ENCODE measurements around the gene TRPC6. TPM values are rescaled to one million over a fixed set of nuclear protein-coding genes. Genes with fewer than 3 reads are reported as not detected.

TRPC6 gene
- total RNA-seq, 6 donors from 2014 or later, result 10.5 to 62.9 (median 18.0) TPM

- Histone ChIP-seq H3K4me3 (no peak overlapping the region), H3K9me3 (peaks cover 0 to under 1% (median 0%) of the 10 kb centered on the region in 4 donors), H3K27me3 (no peaks in the 10 kb centered on the region), H3K36me3 (no peaks in the 10 kb centered on the region), H3K4me1 (no peaks in the 10 kb centered on the region), H3K27ac (no peak overlapping the region)
- DNase-seq (no peak), ATAC-seq (ENCODE audit: low FRiP score in 2 of 2) (peak in 1 of 2 donors; percentile 39)
- TF ChIP-seq POLR2AphosphoS5 (IDR thresholded peaks at IDR 0.05) (no peak), CTCF (IDR thresholded peaks at IDR 0.05) (peak in 2 of 6 experiments; percentile 12 to 17)
- WGBS, 2 donors, result 100% methylated on average over 1 of the region's 1 CpG; no CpG with 5 or more reads in 1 of the 2 donors
Observed at GRCh38 chr11:101428918-101429317, 154.9 kb downstream of the TRPC6 start.

GRCh38 chr11:101407324-101407723 lies 176.5 kb downstream of the TRPC6 start:
- Histone ChIP-seq H3K9me3 (no peaks in the 10 kb centered on the region), H3K36me3 (no peaks in the 10 kb centered on the region), H3K4me1 (no peaks in the 10 kb centered on the region), H3K4me3 (no peak overlapping the region), H3K27me3 (no peaks in the 10 kb centered on the region), H3K27ac (no peak overlapping the region)
- 58 to 81% methylated on average over 2 of the region's 2 CpGs for WGBS, 2 donors
- DNase-seq, result no peak
- TF ChIP-seq EP300 (IDR thresholded peaks at IDR 0.05), result no peak
- no peak for TF ChIP-seq CTCF (IDR thresholded peaks at IDR 0.05)
- no peak for TF ChIP-seq POLR2AphosphoS5 (IDR thresholded peaks at IDR 0.05)
- no peak for TF ChIP-seq POLR2A (IDR thresholded peaks at IDR 0.05)
- peak in 1 of 2 donors; percentile 45 for ATAC-seq (ENCODE audit: low FRiP score in 2 of 2)

Small RNAs within 50 kb of the gene (small RNA-seq; reads per million reads assigned to genes)
- 0 reads per million in 4 donors for gene MIR3920
